SU-DHL-6 (cell line): ENCODE data around the gene TP53AIP1.
"Not testable (repeated sequence)": the region's sequence is repeated elsewhere in the genome, so short reads cannot be mapped to it uniquely, and the experiment has no call there.

Experiments
- H2AFZ ChIP-seq: fragments of 200-600 bp; sonication (generic); 2 replicates; pipeline ENCODE4 v1.6.1; 2014; ENCODE audit warnings: low read depth, mild to moderate bottlenecking, moderate library complexity, mixed read lengths, antibody characterized with exemption, low read length; ENCODE audit not compliant: severe bottlenecking
- H3F3A ChIP-seq: fragments of 200-600 bp; shearing (Covaris generic); 2 replicates; pipeline ENCODE4 v1.6.0; 2016; ENCODE audit warnings: antibody characterized with exemption, mild to moderate bottlenecking; ENCODE audit not compliant: insufficient read depth
- H3K27ac ChIP-seq: fragments of 200-600 bp; sonication (generic); 2 replicates; pipeline ENCODE4 v1.5.1; 2016; ENCODE audit warnings: low read depth, mild to moderate bottlenecking, low read length, moderate library complexity, mixed read lengths
- H3K27me3 ChIP-seq: fragments of 200-600 bp; sonication (generic), shearing (Covaris generic); 2 replicates; pipeline ENCODE4 v1.6.0; 2014; ENCODE audit warnings: mild to moderate bottlenecking, low read length
- H3K36me3 ChIP-seq: fragments of 200-600 bp; sonication (generic); 2 replicates; pipeline ENCODE4 v1.6.1; 2014; ENCODE audit warnings: mild to moderate bottlenecking, low read length, mixed read lengths
- H3K4me2 ChIP-seq: fragments of 300-600, 200-600 bp; shearing (Covaris generic), sonication (generic); 2 replicates; pipeline ENCODE4 v1.6.0; 2014; ENCODE audit warnings: low read length, low read depth, mild to moderate bottlenecking; ENCODE audit not compliant: poor library complexity, severe bottlenecking
- H3K4me3 ChIP-seq: fragments of 200-600 bp; sonication (generic); 2 replicates; pipeline ENCODE4 v1.5.1; 2014; ENCODE audit warnings: antibody characterized with exemption, low read length, mild to moderate bottlenecking, mixed read lengths; ENCODE audit not compliant: insufficient read depth, poor library complexity, severe bottlenecking
- H3K79me2 ChIP-seq: fragments of 200-600 bp; sonication (generic); 2 replicates; pipeline ENCODE4 v1.6.1; 2014; ENCODE audit warnings: mild to moderate bottlenecking, low read length, moderate library complexity; ENCODE audit not compliant: insufficient read depth
- H3K9ac ChIP-seq: fragments of 200-600 bp; sonication (generic); 2 replicates; pipeline ENCODE4 v1.7.0; 2014; ENCODE audit warnings: mild to moderate bottlenecking, low read length
- H3K9me2 ChIP-seq: fragments of 200-600 bp; sonication (generic); replicated peaks from 2 replicates; pipeline ENCODE4 v1.6.1; 2014; ENCODE audit warnings: low read length; ENCODE audit not compliant: insufficient read depth
- H3K9me3 ChIP-seq: fragments of 200-600 bp; sonication (generic); 2 replicates; pipeline ENCODE4 v1.6.1; 2014; ENCODE audit warnings: low read length, mixed read lengths; ENCODE audit not compliant: insufficient read depth
- H4K20me1 ChIP-seq: fragments of 200-600 bp; sonication (generic); 2 replicates; pipeline ENCODE4 v1.6.1; 2014; ENCODE audit warnings: low read depth, mild to moderate bottlenecking, antibody characterized with exemption, low read length, moderate library complexity, mixed read lengths
- EZH2phosphoT487 ChIP-seq: fragments of 200-600 bp; sonication (generic), shearing (Covaris generic); conservative IDR thresholded peaks from 2 replicates; pipeline ENCODE4 v1.6.1; 2018; ENCODE audit warnings: mild to moderate bottlenecking, antibody characterized with exemption, low read length, moderate library complexity, mixed read lengths
- TF ChIP-seq, protein P1 (sequence below): fragments of 200-600 bp; sonication (generic); IDR thresholded peaks from one replicate; pipeline ENCODE4 v1.5.1; 2017; ENCODE audit warnings: antibody characterized with exemption, mild to moderate bottlenecking, low read length, moderate library complexity; ENCODE audit not compliant: insufficient read depth, poor library complexity, severe bottlenecking

Gene TP53AIP1

DNA sequence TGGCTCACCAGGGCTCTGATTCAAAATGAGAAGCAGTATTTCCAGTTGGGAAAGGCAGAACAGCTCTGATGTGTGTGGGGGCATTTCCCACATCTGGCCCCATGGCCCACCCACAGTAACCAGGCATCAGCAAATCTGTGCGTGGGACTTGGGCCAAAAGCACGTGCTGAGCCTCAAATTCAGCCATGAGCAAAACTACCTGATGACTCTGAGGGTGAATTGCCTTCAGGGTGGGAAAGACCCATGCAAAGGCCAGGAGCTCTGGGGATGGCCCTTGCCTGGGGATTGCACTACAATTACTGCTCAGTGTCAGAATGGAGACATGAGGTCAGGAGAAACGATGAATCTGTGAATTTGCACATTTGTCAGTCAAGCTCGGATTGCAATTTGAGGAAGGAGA is 20.9 kb downstream of the TP53AIP1 start:
- Histone ChIP-seq H3K79me2 (no peaks in the 10 kb centered on the region), H3K27ac (no peak overlapping the region), H4K20me1 (no peaks in the 10 kb centered on the region), H3K9ac (no peak overlapping the region), H3K4me3 (no peak overlapping the region), H3K4me2 (no peak overlapping the region), H3K27me3 (no peaks in the 10 kb centered on the region), H3K36me3 (no peaks in the 10 kb centered on the region), H3F3A (no peaks in the 10 kb centered on the region), H2AFZ (no peak overlapping the region), H3K9me2 (no peaks in the 10 kb centered on the region), H3K9me3 (no peaks in the 10 kb centered on the region)
- no peak for TF ChIP-seq EZH2phosphoT487
- TF ChIP-seq, protein P1, sequence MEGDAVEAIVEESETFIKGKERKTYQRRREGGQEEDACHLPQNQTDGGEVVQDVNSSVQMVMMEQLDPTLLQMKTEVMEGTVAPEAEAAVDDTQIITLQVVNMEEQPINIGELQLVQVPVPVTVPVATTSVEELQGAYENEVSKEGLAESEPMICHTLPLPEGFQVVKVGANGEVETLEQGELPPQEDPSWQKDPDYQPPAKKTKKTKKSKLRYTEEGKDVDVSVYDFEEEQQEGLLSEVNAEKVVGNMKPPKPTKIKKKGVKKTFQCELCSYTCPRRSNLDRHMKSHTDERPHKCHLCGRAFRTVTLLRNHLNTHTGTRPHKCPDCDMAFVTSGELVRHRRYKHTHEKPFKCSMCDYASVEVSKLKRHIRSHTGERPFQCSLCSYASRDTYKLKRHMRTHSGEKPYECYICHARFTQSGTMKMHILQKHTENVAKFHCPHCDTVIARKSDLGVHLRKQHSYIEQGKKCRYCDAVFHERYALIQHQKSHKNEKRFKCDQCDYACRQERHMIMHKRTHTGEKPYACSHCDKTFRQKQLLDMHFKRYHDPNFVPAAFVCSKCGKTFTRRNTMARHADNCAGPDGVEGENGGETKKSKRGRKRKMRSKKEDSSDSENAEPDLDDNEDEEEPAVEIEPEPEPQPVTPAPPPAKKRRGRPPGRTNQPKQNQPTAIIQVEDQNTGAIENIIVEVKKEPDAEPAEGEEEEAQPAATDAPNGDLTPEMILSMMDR: no peak

DNA sequence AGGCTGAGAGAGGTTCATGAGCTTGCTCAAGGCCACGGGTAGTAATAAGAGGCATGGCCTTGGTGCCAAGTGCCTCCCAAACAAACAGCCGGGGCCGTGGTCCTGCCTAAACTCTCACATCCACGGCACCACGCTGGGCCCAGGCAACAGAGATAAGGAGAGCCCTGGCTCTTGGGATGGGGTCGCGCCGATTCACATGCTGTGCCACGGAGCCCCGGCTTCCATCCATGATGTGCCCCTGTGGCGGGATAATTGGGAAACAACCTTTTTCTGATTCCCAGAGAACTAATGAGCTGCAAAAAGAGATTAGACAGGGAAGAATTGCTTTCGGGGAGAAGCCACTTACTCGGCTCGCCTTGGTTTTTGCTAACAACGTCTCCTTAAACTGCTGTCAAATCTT is 22.0 kb downstream of the TP53AIP1 start:
- H3F3A ChIP-seq: no peaks in the 10 kb centered on the region
- H3K4me3 ChIP-seq: no peak overlapping the region
- no peak overlapping the region for H2AFZ ChIP-seq
- no peaks in the 10 kb centered on the region for H3K36me3 ChIP-seq
- H4K20me1 ChIP-seq: no peaks in the 10 kb centered on the region
- no peaks in the 10 kb centered on the region for H3K9me3 ChIP-seq
- TF ChIP-seq EZH2phosphoT487: no peak
- TF ChIP-seq, protein P1: no peak
- H3K4me2 ChIP-seq: no peak overlapping the region
- H3K27me3 ChIP-seq: no peaks in the 10 kb centered on the region
- H3K9me2 ChIP-seq: no peaks in the 10 kb centered on the region
- no peak overlapping the region for H3K27ac ChIP-seq
- H3K9ac ChIP-seq: no peak overlapping the region
- no peaks in the 10 kb centered on the region for H3K79me2 ChIP-seq

DNA sequence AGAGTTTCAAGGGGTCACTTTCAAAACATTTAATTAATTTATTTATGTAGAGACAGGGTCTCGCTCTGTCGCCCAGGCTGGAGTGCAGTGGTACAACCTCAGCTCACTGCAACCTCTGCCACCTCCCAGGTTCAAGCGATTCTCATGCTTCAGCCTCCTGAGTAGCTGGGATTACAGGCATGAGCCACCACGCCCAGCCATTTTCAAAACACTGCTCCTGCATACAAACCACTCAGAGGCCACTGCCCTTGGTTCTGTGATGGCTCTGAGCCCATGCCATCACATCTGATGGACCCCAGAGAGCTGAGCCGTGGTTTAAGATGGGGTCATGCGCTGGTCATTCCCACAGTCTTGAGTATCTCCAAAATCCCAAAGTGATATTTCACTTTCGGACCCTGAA is 23.0 kb downstream of the TP53AIP1 start:
- H3K9ac ChIP-seq, H3K4me2 ChIP-seq, H3K4me3 ChIP-seq, H3K9me2 ChIP-seq, H4K20me1 ChIP-seq, H3K27me3 ChIP-seq, H3K9me3 ChIP-seq, H3K79me2 ChIP-seq, H3F3A ChIP-seq, H3K27ac ChIP-seq, H2AFZ ChIP-seq, H3K36me3 ChIP-seq: not testable (repeated sequence)

DNA sequence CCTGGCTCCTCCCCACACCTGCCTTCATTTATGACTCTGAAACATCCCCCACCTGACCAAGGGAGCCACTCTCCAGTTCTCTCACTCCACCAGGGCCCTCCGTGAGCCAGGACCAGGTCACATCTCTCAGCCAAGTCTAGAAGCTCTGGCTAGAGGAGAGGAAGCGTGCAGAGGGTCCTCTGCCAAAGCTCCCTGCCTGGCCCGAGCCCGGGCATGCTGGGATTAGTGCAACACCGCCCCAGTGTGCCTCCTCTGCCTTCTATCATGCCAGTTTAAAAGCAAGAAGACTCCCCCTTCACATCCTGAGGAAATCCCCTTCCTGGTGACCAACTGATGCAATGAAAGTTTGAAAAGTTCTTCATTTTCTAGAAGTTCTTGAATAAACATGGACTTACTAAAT is 23.5 kb downstream of the TP53AIP1 start:
- no peak overlapping the region for H3K4me2 ChIP-seq
- no peak overlapping the region for H3K9ac ChIP-seq
- H2AFZ ChIP-seq: no peak overlapping the region
- TF ChIP-seq, protein P1: no peak
- no peak for TF ChIP-seq EZH2phosphoT487
- H3K4me3 ChIP-seq: no peak overlapping the region
- no peaks in the 10 kb centered on the region for H3K27me3 ChIP-seq
- H3K79me2 ChIP-seq: no peaks in the 10 kb centered on the region
- no peaks in the 10 kb centered on the region for H3K9me2 ChIP-seq
- H3K27ac ChIP-seq: no peak overlapping the region
- no peaks in the 10 kb centered on the region for H3F3A ChIP-seq
- H3K36me3 ChIP-seq: no peaks in the 10 kb centered on the region
- H4K20me1 ChIP-seq: no peaks in the 10 kb centered on the region
- H3K9me3 ChIP-seq: no peaks in the 10 kb centered on the region
